HCT116 (cell line): ENCODE measurements around the gene OPCML. TPM values are rescaled to one million over a fixed set of nuclear protein-coding genes. Genes with fewer than 3 reads are reported as not detected.

Experiments used
- ATAC-seq: fragments of 200-7000 bp; cut with Tn5 transposase; 2 replicates; pipeline ENCODE4 v1.9.1; 2020; ENCODE audit warnings: mild to moderate bottlenecking, moderate library complexity
- BruUV-seq: library from RNA; stranded (reverse); fragments of 400-500 nt; replicated peaks from 2 replicates; lab custom pipeline; 2021; lab: Mats Ljungman, UMichigan
- CTCF ChIA-PET: fragments of 300-600 bp; sonication (Branson Sonifier 250); formaldehyde crosslinking; loops from one replicate; lab custom pipeline; 2021; ENCODE audit warnings: antibody characterized with exemption; lab: Charles Lee
- POLR2A ChIA-PET: fragments of 300-600, 350-600 bp; sonication (Branson Sonifier 250); formaldehyde crosslinking; loops from one replicate; lab custom pipeline; 2021; ENCODE audit warnings: antibody characterized with exemption; lab: Charles Lee
- RAD21 ChIA-PET, 2 experiments: fragments of 300-600 bp; sonication (Branson Sonifier 250); formaldehyde crosslinking; loops; one replicate each; lab custom pipeline; 2023; ENCODE audit warnings: low total read pairs in 2 of 2; ENCODE audit not compliant: uncharacterized antibody in 2 of 2, unreplicated experiment in 2 of 2, low non-redundant PET in 1 of 2; lab: Charles Lee
- DNase-seq: peaks from one replicate; pipeline ENCODE4 v3.0.0-alpha.2; 2010; ENCODE audit warnings: low read depth, low spot score
- H2AFZ ChIP-seq: fragments of 200-600 bp; shearing (Covaris generic), sonication (generic); 2 replicates; pipeline ENCODE4 v1.6.1; 2017; ENCODE audit warnings: low read depth, mixed run types, mixed read lengths, antibody characterized with exemption, low read length; ENCODE audit not compliant: poor library complexity, severe bottlenecking
- H3K27ac ChIP-seq: 2 replicates; pipeline ENCODE4 v1.5.1; 2012; ENCODE audit warnings: low read depth, low read length
- H3K27me3 ChIP-seq: fragments of 200-600 bp; sonication (generic); 2 replicates; pipeline ENCODE4 v1.6.1; 2016; ENCODE audit warnings: mixed run types, low read length, mixed read lengths; ENCODE audit not compliant: insufficient read depth
- H3K36me3 ChIP-seq, 2 experiments: fragments of 200-500 bp in 1 of 2; fragments of 200-600 bp in 1 of 2; sonication (Bioruptor generic) in 1 of 2; sonication (generic) in 1 of 2; 2 replicates each; pipeline versions ENCODE4 v1.5.1 to v1.6.1; 2014 to 2016; ENCODE audit warnings: low read length in 2 of 2, inconsistent platforms in 1 of 2, mixed read lengths in 1 of 2, mixed run types in 1 of 2; ENCODE audit not compliant: insufficient read depth in 2 of 2, control insufficient read depth in 1 of 2
- H3K4me1 ChIP-seq, 2 experiments: fragments of 200-600 bp in 1 of 2; sonication (generic) in 1 of 2; 2 replicates each; pipeline versions ENCODE4 v1.5.1 to v1.6.1; 2012 to 2017; ENCODE audit warnings: low read length in 2 of 2, inconsistent platforms in 1 of 2, mild to moderate bottlenecking in 1 of 2, mixed read lengths in 1 of 2, mixed run types in 1 of 2, moderate library complexity in 1 of 2; ENCODE audit not compliant: insufficient read depth in 2 of 2, control insufficient read depth in 1 of 2
- H3K4me2 ChIP-seq: fragments of 200-600 bp; sonication (generic); 2 replicates; pipeline ENCODE4 v1.6.1; 2017; ENCODE audit warnings: mixed run types, low read length, mixed read lengths
- H3K4me3 ChIP-seq, 2 experiments: fragments of 200-600 bp in 1 of 2; sonication (generic) in 1 of 2; replicated peaks in 1 of 2; 2 replicates each; pipeline ENCODE4 v1.5.1; 2011 to 2016; ENCODE audit warnings: low read length in 2 of 2, control low read depth in 1 of 2, low read depth in 1 of 2, mild to moderate bottlenecking in 1 of 2, mixed read lengths in 1 of 2, mixed run types in 1 of 2
- H3K79me2 ChIP-seq: fragments of 200-600 bp; sonication (generic); 2 replicates; pipeline ENCODE4 v1.6.1; 2017; ENCODE audit warnings: mild to moderate bottlenecking, mixed run types, low read length, moderate library complexity, mixed read lengths; ENCODE audit not compliant: insufficient read depth
- H3K9ac ChIP-seq: fragments of 200-600 bp; sonication (generic); 2 replicates; pipeline ENCODE4 v1.6.1; 2016; ENCODE audit warnings: low read length, mixed read lengths
- H3K9me2 ChIP-seq: fragments of 200-600 bp; sonication (generic), shearing (Covaris generic); 2 replicates; pipeline ENCODE4 v1.6.1; 2017; ENCODE audit warnings: mixed run types, mild to moderate bottlenecking, moderate library complexity; ENCODE audit not compliant: insufficient read depth
- H3K9me3 ChIP-seq, 2 experiments: fragments of 200-500 bp in 1 of 2; fragments of 200-600 bp in 1 of 2; sonication (Bioruptor generic) in 1 of 2; sonication (generic) in 1 of 2; 2 replicates each; pipeline ENCODE4 v1.6.1; 2014 to 2017; ENCODE audit warnings: low read length in 2 of 2, mixed read lengths in 2 of 2, inconsistent platforms in 1 of 2, low read depth in 1 of 2, mild to moderate bottlenecking in 1 of 2, mixed run types in 1 of 2, moderate library complexity in 1 of 2; ENCODE audit not compliant: control insufficient read depth in 1 of 2, insufficient read depth in 1 of 2
- H4K20me1 ChIP-seq: fragments of 200-600 bp; sonication (generic), shearing (Covaris generic); 2 replicates; pipeline ENCODE4 v1.6.1; 2017; ENCODE audit warnings: mixed run types, mild to moderate bottlenecking, moderate library complexity; ENCODE audit not compliant: insufficient read depth
- EZH2 ChIP-seq: fragments of 200-600 bp; sonication (generic); IDR thresholded peaks from 2 replicates; pipeline ENCODE4 v1.6.1; 2017; ENCODE audit warnings: antibody characterized with exemption, mixed run types
- JUND ChIP-seq: IDR thresholded peaks from 2 replicates; pipeline ENCODE4 v1.6.1; 2012
- POLR2A ChIP-seq: IDR thresholded peaks from 2 replicates; pipeline ENCODE4 v1.7.0; 2011; ENCODE audit warnings: borderline replicate concordance; ENCODE audit not compliant: insufficient read depth, insufficient read length; ENCODE audit errors: extremely low read depth
- RAD21 ChIP-seq: IDR thresholded peaks from 2 replicates; pipeline ENCODE4 v1.6.1; 2012; ENCODE audit warnings: low read depth, mild to moderate bottlenecking
- SIN3A ChIP-seq: IDR thresholded peaks from 2 replicates; pipeline ENCODE4 v1.6.1; 2012; ENCODE audit warnings: low read depth
- SP1 ChIP-seq: IDR thresholded peaks from 2 replicates; pipeline ENCODE4 v1.6.1; 2012; ENCODE audit warnings: low read depth
- SRF ChIP-seq: IDR thresholded peaks from 2 replicates; pipeline ENCODE4 v1.6.1; 2012; ENCODE audit warnings: low read depth
- YY1 ChIP-seq: IDR thresholded peaks from 2 replicates; pipeline ENCODE4 v1.6.1; 2011; ENCODE audit warnings: low read length, low read depth, moderate library complexity, mild to moderate bottlenecking; ENCODE audit not compliant: insufficient replicate concordance; ENCODE audit errors: extremely low read depth
- intact Hi-C: fragments of 100-400 bp; cut with micrococcal nuclease; formaldehyde crosslinking; loops from 2 replicates; pipeline ENCODE4 v1.10.0; 2022
- total RNA-seq: library from RNA; stranded (reverse); gene quantifications from one replicate; pipeline ENCODE4 v1.2.1, GENCODE V29; 2021; ENCODE audit not compliant: unreplicated experiment

The OPCML gene
- total RNA-seq, 1 experiment from 2014 or later = not detected

GRCh38 chr11:133181066-133181465 lies 351.2 kb downstream of the OPCML start:
- H4K20me1 ChIP-seq = no peaks in the 10 kb centered on the region
- no peaks in the 10 kb centered on the region for H3K27me3 ChIP-seq
- CTCF ChIA-PET = no interaction called here
- TF ChIP-seq YY1 = no peak
- TF ChIP-seq JUND = no peak
- no peak for TF ChIP-seq SRF
- TF ChIP-seq, all 23 proteins: peak for 0
- no peaks in the 10 kb centered on the region for H3K4me1 ChIP-seq
- no peak overlapping the region for H3K4me2 ChIP-seq
- no peaks in the 10 kb centered on the region for H3K9me2 ChIP-seq
- ATAC-seq (no peak), DNase-seq (no peak)
- H3K4me3 ChIP-seq = no peak overlapping the region
- peaks cover 5 to 9% of the 10 kb centered on the region in 2 experiments; a peak in 2 of 4 replicates for H3K9me3 ChIP-seq
- ChIA-PET RAD21 (no interaction called here), POLR2A (no interaction called here)
- intact Hi-C loops = loop anchor here (5.0 kb wide), 1 partner anchor 96 kb away; no protein-coding TSS in a partner anchor
- no TSS peak for BruUV-seq
- no peaks in the 10 kb centered on the region for H3K36me3 ChIP-seq
- no peak overlapping the region for H3K9ac ChIP-seq
- no peak overlapping the region for H2AFZ ChIP-seq
- H3K79me2 ChIP-seq = no peaks in the 10 kb centered on the region
- H3K27ac ChIP-seq = no peak overlapping the region

DNA sequence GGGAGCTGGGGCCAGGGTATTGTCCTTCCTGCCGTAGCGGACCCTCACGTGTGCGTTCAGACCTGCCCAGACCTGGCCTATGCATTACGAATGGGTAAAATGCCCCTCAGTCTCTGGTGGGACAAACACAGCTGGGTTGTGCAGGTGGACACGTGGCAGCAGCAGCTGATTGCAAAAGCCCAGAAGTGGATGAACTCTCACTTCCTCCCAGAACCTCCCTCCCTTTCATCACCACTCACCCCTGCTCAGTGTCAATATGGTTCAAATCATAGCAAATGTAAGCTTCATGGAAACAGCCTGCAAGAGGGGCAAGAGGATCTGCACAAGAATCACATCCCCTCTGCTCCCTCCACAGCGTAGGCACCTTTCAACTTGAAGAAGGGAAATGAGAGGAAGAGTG lies 352.1 kb downstream of the OPCML start:
- TF ChIP-seq SIN3A (no peak), SP1 (no peak), POLR2A (no peak), RAD21 (no peak), YY1 (no peak), EZH2 (no peak)
- TF ChIP-seq, all 23 proteins: peak for 0
- H3K9me2 ChIP-seq = no peaks in the 10 kb centered on the region
- H3K4me3 ChIP-seq = no peak overlapping the region
- ChIA-PET CTCF (no interaction called here), RAD21 (no interaction called here), POLR2A (no interaction called here)
- intact Hi-C loops = loop anchor here (5.0 kb wide), 1 partner anchor 97 kb away; no protein-coding TSS in a partner anchor
- BruUV-seq = no TSS peak
- H3K27ac ChIP-seq = no peak overlapping the region
- ATAC-seq (no peak), DNase-seq (no peak)
- H3K4me2 ChIP-seq = no peak overlapping the region
- no peak overlapping the region for H3K9ac ChIP-seq
- no peaks in the 10 kb centered on the region for H3K79me2 ChIP-seq
- H4K20me1 ChIP-seq = no peaks in the 10 kb centered on the region
- peaks cover 10 to 11% of the 10 kb centered on the region in 2 experiments; a peak in 2 of 4 replicates for H3K9me3 ChIP-seq
- H3K27me3 ChIP-seq = no peaks in the 10 kb centered on the region
- no peaks in the 10 kb centered on the region for H3K36me3 ChIP-seq
- H3K4me1 ChIP-seq = no peaks in the 10 kb centered on the region
- H2AFZ ChIP-seq = no peak overlapping the region
